ENCODE results near the gene DERA.

Gene DERA

GRCh38 chr12:16075887-16076286, 164.8 kb downstream of the DERA start:
- DNase-seq (ENCODE audit: low spot score): no peak

GRCh38 chr12:16076557-16076956, 165.4 kb downstream of the DERA start:
- DNase-seq (ENCODE audit: low spot score): peak; percentile 19

GRCh38 chr12:16076970-16077522, 165.9 kb downstream of the DERA start:
- DNase-seq (ENCODE audit: low spot score): no peak

- DNase-seq (ENCODE audit: low spot score): no peak
These were observed 175.3 kb downstream of the DERA start for GRCh38 chr12:16086462-16086861.

GRCh38 chr12:16086942-16087341, 175.8 kb downstream of the DERA start:
- DNase-seq (ENCODE audit: low spot score): no peak

All from HuH-7.5 (cell line).